GM18505 (cell line): ENCODE results near the gene PCDHB9.
"Not testable (repeated sequence)": the region's sequence is repeated elsewhere in the genome, so short reads cannot be mapped to it uniquely, and the experiment has no call there.

Experiments
- ATAC-seq: cut with Tn5 transposase; IDR thresholded peaks from one replicate; pipeline ENCODE4 v1.9.1; 2021; ENCODE audit not compliant: unreplicated experiment
- POLR2A ChIP-seq: IDR thresholded peaks from 4 replicates; pipeline ENCODE4 v1.6.1; 2011; ENCODE audit warnings: borderline replicate concordance; ENCODE audit not compliant: insufficient read depth, insufficient read length; ENCODE audit errors: extremely low read depth

PCDHB9 gene

DNA sequence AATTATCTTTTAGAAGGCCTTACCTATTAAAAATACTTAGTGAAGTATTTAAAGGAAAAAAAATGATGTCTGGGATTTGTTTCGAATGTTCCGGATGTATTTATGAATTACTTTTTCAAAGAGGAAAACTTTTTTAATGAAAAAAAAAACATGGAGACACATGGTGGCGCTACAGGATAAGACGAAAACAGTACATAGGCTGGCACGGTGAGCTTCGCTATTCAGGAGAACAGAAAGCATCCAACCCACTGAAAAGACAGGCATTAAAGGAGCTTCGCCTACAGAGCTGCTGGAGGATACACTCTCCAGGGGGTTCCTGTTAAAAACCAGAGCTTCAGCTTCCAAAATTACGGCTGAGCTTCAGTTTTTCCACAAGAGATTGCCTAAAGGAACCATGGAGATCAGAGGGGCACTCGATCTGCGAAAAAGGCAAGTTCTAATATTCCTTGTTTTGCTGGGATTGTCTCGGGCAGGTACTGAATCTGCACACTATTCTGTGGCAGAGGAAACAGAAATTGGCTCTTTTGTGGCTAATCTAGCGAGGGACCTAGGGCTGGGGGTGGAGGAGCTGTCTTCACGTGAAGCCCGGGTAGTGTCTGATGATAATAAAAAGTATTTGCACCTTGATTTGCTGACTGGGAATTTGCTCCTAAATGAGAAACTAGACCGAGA is 36.3 kb downstream of the PCDHB9 start, which contains the start of gene PCDHB14:
PCDHB14 (plus strand) TSS at position 232 of the 672 bp plus-strand sequence; CDS start at position 395, 163 bp downstream.
- ATAC-seq = no peak
- TF ChIP-seq POLR2A = no peak

DNA sequence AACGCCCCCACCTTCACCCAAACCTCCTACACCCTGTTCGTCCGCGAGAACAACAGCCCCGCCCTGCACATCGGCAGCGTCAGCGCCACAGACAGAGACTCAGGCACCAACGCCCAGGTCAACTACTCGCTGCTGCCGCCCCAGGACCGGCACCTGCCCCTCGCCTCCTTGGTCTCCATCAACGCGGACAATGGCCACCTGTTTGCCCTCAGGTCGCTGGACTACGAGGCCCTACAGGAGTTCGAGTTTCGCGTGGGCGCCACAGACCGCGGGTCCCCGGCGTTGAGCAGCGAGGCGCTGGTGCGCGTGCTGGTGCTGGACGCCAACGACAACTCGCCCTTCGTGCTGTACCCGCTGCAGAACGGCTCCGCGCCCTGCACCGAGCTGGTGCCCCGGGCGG is 37.9 kb downstream of the PCDHB9 start:
- ATAC-seq = not testable (repeated sequence)

DNA sequence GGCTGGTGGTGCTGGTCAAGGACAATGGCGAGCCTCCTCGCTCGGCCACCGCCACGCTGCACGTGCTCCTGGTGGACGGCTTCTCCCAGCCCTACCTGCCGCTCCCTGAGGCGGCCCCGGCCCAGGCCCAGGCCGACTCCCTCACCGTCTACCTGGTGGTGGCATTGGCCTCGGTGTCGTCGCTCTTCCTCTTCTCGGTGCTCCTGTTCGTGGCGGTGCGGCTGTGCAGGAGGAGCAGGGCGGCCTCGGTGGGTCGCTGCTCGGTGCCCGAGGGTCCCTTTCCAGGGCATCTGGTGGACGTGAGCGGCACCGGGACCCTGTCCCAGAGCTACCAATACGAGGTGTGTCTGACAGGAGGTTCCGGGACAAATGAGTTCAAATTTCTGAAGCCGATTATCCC is 38.5 kb downstream of the PCDHB9 start:
- not testable (repeated sequence) for ATAC-seq

DNA sequence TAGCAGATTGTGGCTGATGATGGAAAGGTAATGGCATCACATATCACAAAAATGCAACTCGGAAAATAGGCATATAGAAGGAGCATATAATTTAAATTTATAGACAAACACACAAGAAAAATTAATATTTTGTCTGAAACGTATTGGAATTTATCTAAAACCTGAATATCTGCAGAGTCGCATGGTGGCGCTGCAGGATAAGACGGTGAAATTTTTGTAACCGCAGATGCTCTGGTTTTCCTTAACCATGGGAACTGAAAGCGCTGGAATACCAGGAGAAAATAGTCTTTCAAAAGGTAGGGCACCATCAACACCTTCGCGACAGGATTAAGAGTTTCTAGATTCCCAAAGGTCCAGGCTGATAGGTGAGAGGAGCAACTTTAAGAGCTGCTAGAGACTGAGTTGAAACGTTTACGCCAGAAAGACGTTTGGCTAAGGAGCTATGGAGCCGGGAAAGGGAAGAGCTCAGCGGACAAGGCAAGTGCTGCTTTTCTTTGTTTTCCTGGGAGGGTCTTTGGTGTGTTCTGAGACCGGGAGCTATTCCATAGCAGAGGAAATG is 47.2 kb downstream of the PCDHB9 start:
- no peak for TF ChIP-seq POLR2A
- ATAC-seq = no peak

DNA sequence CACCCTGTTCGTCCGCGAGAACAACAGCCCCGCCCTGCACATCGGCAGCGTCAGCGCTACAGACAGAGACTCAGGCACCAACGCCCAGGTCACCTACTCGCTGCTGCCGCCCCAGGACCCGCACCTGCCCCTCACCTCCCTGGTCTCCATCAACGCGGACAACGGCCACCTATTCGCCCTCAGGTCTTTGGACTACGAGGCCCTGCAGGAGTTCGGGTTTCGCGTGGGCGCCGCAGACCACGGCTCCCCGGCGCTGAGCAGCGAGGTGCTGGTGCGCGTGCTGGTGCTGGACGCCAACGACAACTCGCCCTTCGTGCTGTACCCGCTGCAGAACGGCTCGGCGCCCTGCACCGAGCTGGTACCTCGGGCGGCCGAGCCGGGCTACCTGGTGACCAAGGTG is 49.0 kb downstream of the PCDHB9 start:
- not testable (repeated sequence) for ATAC-seq

DNA sequence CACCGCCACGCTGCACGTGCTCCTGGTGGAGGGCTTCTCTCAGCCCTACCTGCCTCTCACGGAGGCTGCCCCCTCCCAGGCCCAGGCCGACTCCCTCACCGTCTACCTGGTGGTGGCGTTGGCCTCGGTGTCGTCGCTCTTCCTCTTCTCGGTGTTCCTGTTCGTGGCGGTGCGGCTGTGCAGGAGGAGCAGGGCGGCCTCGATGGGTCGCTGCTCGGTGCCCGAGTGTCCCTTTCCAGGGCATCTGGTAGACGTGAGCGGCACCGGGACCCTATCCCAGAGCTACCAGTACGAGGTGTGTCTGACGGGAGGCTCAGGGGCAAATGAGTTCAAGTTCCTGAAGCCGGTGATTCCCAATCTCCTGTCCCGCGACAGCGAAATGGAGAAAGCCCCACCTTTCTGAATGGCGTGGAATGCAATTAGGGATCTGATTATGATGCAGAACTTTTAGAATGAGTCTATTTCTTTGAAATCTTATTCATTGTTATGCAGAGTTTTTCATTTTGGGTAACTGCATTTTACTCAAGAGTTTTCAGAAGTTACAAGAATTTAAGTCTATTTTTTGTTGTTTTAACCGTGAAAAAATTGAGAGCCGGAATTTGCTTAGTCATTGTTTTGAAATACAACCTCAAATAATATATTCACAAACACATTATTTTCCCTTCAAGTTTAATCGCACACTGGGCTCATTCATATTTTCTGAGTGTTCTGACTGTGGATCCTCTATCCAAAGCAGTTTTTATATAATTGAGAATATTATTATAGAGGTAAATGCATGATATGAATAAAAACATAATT is 49.8 kb downstream of the PCDHB9 start:
- no peak for TF ChIP-seq POLR2A
- no peak for ATAC-seq
